ENCODE results near the gene IQCN.

The IQCN gene

GRCh38 chr19:18266771-18267686 lies 7.2 kb downstream of the IQCN start:
- H3K4me3 ChIP-seq (ENCODE audit: insufficient read length, low read depth): no peak overlapping the region
- no peak for DNase-seq (ENCODE audit: low read depth, low spot score)
- H3K36me3 ChIP-seq (ENCODE audit: insufficient read depth, insufficient read length, low read length): peaks cover 51% of the 10 kb centered on the region
- H3K9me3 ChIP-seq (ENCODE audit: insufficient read depth, low read length): no peaks in the 10 kb centered on the region
- TF ChIP-seq ZNF274 (IDR thresholded peaks at IDR 0.05; ENCODE audit: low read depth, low read length) (no peak), SUZ12 (IDR thresholded peaks at IDR 0.05; ENCODE audit: extremely low read depth, insufficient read depth, insufficient read length) (no peak), YY1 (IDR thresholded peaks at IDR 0.05; ENCODE audit: insufficient read depth, insufficient read length) (no peak)
- H3K9ac ChIP-seq (ENCODE audit: insufficient read length, low read depth): no peak overlapping the region
- no peaks in the 10 kb centered on the region for H3K4me1 ChIP-seq (ENCODE audit: insufficient read depth, insufficient read length)
- H3K27me3 ChIP-seq (ENCODE audit: insufficient read depth, insufficient read length): peaks cover 3% of the 10 kb centered on the region

GRCh38 chr19:18265582-18265981 lies 8.7 kb downstream of the IQCN start:
- no peaks in the 10 kb centered on the region for H3K9me3 ChIP-seq (ENCODE audit: insufficient read depth, low read length)
- DNase-seq (ENCODE audit: low read depth, low spot score): no peak
- H3K4me3 ChIP-seq (ENCODE audit: insufficient read length, low read depth): no peak overlapping the region
- H3K27me3 ChIP-seq (ENCODE audit: insufficient read depth, insufficient read length): peaks cover 6% of the 10 kb centered on the region
- H3K9ac ChIP-seq (ENCODE audit: insufficient read length, low read depth): no peak overlapping the region
- H3K36me3 ChIP-seq (ENCODE audit: insufficient read depth, insufficient read length, low read length): peaks cover 51% of the 10 kb centered on the region
- no peaks in the 10 kb centered on the region for H3K4me1 ChIP-seq (ENCODE audit: insufficient read depth, insufficient read length)
- TF ChIP-seq ZNF274 (IDR thresholded peaks at IDR 0.05; ENCODE audit: low read depth, low read length) (no peak), SUZ12 (IDR thresholded peaks at IDR 0.05; ENCODE audit: extremely low read depth, insufficient read depth, insufficient read length) (no peak), YY1 (IDR thresholded peaks at IDR 0.05; ENCODE audit: insufficient read depth, insufficient read length) (no peak)

- H3K4me3 ChIP-seq (ENCODE audit: insufficient read length, low read depth): no peak overlapping the region
- H3K9ac ChIP-seq (ENCODE audit: insufficient read length, low read depth): no peak overlapping the region
- no peaks in the 10 kb centered on the region for H3K4me1 ChIP-seq (ENCODE audit: insufficient read depth, insufficient read length)
- peaks cover 11% of the 10 kb centered on the region for H3K27me3 ChIP-seq (ENCODE audit: insufficient read depth, insufficient read length)
- H3K36me3 ChIP-seq (ENCODE audit: insufficient read depth, insufficient read length, low read length): peaks cover 51% of the 10 kb centered on the region
- no peak for DNase-seq (ENCODE audit: low read depth, low spot score)
- no peaks in the 10 kb centered on the region for H3K9me3 ChIP-seq (ENCODE audit: insufficient read depth, low read length)
- TF ChIP-seq YY1 (IDR thresholded peaks at IDR 0.05; ENCODE audit: insufficient read depth, insufficient read length) (no peak), ZNF274 (IDR thresholded peaks at IDR 0.05; ENCODE audit: low read depth, low read length) (no peak), SUZ12 (IDR thresholded peaks at IDR 0.05; ENCODE audit: extremely low read depth, insufficient read depth, insufficient read length) (no peak)
Measured at GRCh38 chr19:18264971-18265540, 9.2 kb downstream of the IQCN start.

- no peak overlapping the region for H3K9ac ChIP-seq (ENCODE audit: insufficient read length, low read depth)
- peaks cover 19% of the 10 kb centered on the region for H3K27me3 ChIP-seq (ENCODE audit: insufficient read depth, insufficient read length)
- TF ChIP-seq YY1 (IDR thresholded peaks at IDR 0.05; ENCODE audit: insufficient read depth, insufficient read length) (no peak), SUZ12 (IDR thresholded peaks at IDR 0.05; ENCODE audit: extremely low read depth, insufficient read depth, insufficient read length) (no peak), ZNF274 (IDR thresholded peaks at IDR 0.05; ENCODE audit: low read depth, low read length) (no peak)
- no peaks in the 10 kb centered on the region for H3K4me1 ChIP-seq (ENCODE audit: insufficient read depth, insufficient read length)
- no peaks in the 10 kb centered on the region for H3K9me3 ChIP-seq (ENCODE audit: insufficient read depth, low read length)
- no peak overlapping the region for H3K4me3 ChIP-seq (ENCODE audit: insufficient read length, low read depth)
- H3K36me3 ChIP-seq (ENCODE audit: insufficient read depth, insufficient read length, low read length): peaks cover 50% of the 10 kb centered on the region
- DNase-seq (ENCODE audit: low read depth, low spot score): no peak
Measured at GRCh38 chr19:18264137-18264854, 10.0 kb downstream of the IQCN start.

GRCh38 chr19:18263324-18264136 lies 10.7 kb downstream of the IQCN start:
- Histone ChIP-seq H3K27me3 (ENCODE audit: insufficient read depth, insufficient read length) (peaks cover 27% of the 10 kb centered on the region), H3K4me1 (ENCODE audit: insufficient read depth, insufficient read length) (no peaks in the 10 kb centered on the region), H3K4me3 (ENCODE audit: insufficient read length, low read depth) (no peak overlapping the region), H3K36me3 (ENCODE audit: insufficient read depth, insufficient read length, low read length) (peaks cover 46% of the 10 kb centered on the region), H3K9ac (ENCODE audit: insufficient read length, low read depth) (no peak overlapping the region), H3K9me3 (ENCODE audit: insufficient read depth, low read length) (no peaks in the 10 kb centered on the region)
- no peak for DNase-seq (ENCODE audit: low read depth, low spot score)
- no peak for TF ChIP-seq YY1 (IDR thresholded peaks at IDR 0.05; ENCODE audit: insufficient read depth, insufficient read length)
- TF ChIP-seq ZNF274 (IDR thresholded peaks at IDR 0.05; ENCODE audit: low read depth, low read length): no peak
- TF ChIP-seq SUZ12 (IDR thresholded peaks at IDR 0.05; ENCODE audit: extremely low read depth, insufficient read depth, insufficient read length): no peak

GRCh38 chr19:18262917-18263316 lies 11.3 kb downstream of the IQCN start:
- Histone ChIP-seq H3K9ac (ENCODE audit: insufficient read length, low read depth) (no peak overlapping the region), H3K36me3 (ENCODE audit: insufficient read depth, insufficient read length, low read length) (peaks cover 40% of the 10 kb centered on the region), H3K4me1 (ENCODE audit: insufficient read depth, insufficient read length) (no peaks in the 10 kb centered on the region), H3K9me3 (ENCODE audit: insufficient read depth, low read length) (no peaks in the 10 kb centered on the region), H3K4me3 (ENCODE audit: insufficient read length, low read depth) (no peak overlapping the region), H3K27me3 (ENCODE audit: insufficient read depth, insufficient read length) (peaks cover 30% of the 10 kb centered on the region)
- no peak for DNase-seq (ENCODE audit: low read depth, low spot score)
- TF ChIP-seq ZNF274 (IDR thresholded peaks at IDR 0.05; ENCODE audit: low read depth, low read length) (no peak), YY1 (IDR thresholded peaks at IDR 0.05; ENCODE audit: insufficient read depth, insufficient read length) (no peak), SUZ12 (IDR thresholded peaks at IDR 0.05; ENCODE audit: extremely low read depth, insufficient read depth, insufficient read length) (no peak)

Measured in NT2/D1 (cell line).